M059J (cell line): ENCODE measurements around the gene PLSCR2. TPM values are rescaled to one million over a fixed set of nuclear protein-coding genes. Genes with fewer than 3 reads are reported as not detected.
"Not testable (repeated sequence)": the region's sequence is repeated elsewhere in the genome, so short reads cannot be mapped to it uniquely, and the experiment has no call there.

Experiments used
- DNase-seq: peaks from one replicate; pipeline ENCODE4 v3.0.0-alpha.2; 2012; ENCODE audit warnings: low read depth
- total RNA-seq: library from RNA; depleted of rRNA; stranded (reverse); fragments of >200 nt; shearing (Covaris generic); gene quantifications from 2 replicates; pipeline ENCODE4 v1.2.3, GENCODE V29; 2014; rRNA removed

PLSCR2 gene
- total RNA-seq, 1 experiment from 2014 or later: not detected

DNA sequence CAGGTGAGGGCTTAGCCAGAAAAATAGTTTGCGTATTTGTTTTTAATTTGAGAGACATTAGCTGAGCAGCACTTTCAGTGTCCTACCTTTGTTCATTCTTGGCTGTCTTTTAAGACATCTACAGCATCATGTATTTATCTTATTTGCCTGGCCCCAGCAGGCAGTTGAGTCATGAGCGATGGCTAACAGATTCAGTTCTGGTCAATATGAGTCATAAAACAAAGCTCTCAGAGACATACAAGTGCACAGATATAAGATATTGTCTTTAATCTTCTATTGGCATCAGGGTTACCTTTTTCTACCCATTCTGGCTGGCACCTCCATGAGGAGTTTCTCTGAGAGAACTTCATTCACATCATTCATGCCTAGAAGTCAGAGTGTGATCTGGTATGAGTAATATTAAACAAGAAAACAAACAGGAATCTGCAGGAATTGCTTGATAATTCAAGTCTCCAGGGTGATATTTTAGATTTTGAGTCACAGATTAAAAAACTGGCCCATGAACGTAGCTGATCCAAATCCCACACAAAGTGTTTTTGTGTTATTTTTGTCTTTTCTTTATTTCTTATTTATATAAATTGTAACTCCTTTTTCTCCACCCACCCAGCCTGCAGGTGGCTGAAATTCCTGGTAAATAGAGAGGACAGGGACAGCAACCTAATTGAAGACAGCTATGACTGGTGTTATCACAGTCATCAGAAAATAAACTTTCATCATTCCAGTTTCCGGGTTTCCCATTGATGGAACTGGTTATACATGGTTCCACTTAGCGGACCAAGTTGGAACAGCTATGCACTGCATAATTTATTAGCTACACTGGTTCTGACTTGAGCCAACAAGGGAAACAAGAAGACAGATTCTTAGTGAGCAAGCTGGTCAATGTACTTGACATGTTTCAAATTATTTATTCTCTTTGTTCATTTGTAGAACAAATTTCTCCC is 47.3 kb downstream of the PLSCR2 start:
- peak; percentile 74 for DNase-seq

GRCh38 chr3:146416366-146416765 is 53.0 kb downstream of the PLSCR2 start:
- DNase-seq: no peak

DNA sequence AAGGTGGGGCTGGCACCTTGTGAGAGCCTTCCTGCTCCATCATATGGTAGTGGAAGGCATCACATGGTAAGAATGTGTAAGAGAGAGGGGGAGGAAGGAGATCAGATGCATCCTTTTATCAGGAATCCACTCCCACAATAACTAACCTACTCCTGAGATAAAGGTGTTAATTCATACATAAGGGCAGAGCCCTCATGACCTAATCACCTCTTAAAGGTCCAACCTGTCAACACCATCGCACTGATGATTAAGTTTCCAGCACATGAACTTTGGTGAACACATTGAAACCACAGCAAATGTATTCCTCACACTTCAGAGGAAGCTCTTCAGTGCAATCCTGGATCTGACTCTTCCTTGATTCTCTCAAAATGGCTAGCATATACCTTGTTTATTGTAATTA is 55.4 kb downstream of the PLSCR2 start:
- DNase-seq: no peak

DNA sequence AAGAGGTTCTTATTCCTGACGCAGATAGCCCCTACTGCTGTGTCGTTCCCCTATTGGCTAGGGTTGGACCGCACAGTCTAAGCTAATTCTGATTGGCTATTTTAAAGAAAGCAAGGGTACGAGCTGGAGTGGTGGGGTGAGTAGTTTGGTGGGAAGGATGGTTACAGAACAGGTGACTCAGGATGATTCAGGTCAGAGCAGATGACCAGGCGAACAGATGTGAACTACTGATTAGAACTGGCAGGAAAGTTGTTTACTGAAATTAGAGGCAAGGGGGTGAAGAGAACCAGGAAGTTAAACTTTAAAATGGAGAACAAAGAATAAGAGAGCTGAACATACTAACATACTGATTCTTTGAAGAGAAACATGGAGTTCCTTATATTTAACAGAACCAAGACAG is 56.6 kb downstream of the PLSCR2 start:
- not testable (repeated sequence) for DNase-seq

DNA sequence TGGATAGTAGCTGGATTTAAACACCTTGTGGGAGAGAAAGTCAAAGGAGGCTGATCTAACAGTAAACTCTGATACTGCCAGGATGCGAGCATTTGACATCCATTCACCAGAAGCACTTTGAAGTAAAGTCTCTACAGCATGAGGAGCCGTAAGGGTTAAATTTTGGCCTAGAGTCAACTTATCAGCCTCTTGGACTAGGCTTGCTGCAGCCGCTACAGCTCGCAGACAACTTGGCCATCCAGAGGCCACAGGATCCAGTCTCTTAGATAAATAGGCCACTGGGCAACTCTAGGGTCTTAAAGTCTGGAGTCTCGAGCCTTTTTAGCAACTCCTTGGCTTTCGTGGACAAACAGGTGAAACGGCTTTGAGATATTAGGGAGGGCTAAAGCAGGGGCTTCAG is 61.4 kb downstream of the PLSCR2 start:
- no peak for DNase-seq

GRCh38 chr3:146404436-146404835 is 64.9 kb downstream of the PLSCR2 start:
- peak; percentile 71 for DNase-seq

DNA sequence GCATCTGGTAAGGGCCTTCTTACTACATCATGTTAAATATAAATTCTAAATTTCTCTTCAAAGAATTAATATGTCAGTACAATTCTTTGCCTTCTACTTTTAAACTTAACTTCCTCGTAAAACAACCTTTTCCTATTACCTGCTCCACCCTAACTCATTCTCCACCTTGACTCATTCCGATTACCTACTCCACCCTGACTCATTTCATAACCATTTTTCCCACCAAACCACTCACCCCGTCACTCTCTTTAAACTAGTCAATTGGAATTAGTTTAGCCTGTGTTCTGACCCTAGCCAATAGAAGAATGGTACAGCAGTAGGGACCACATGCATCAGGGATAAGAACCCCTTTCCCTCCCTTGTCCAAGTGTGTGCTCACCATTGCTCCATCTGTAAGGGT is 65.6 kb downstream of the PLSCR2 start:
- peak; percentile 46 for DNase-seq

GRCh38 chr3:146396792-146397191 is 72.6 kb downstream of the PLSCR2 start:
- DNase-seq: no peak

DNA sequence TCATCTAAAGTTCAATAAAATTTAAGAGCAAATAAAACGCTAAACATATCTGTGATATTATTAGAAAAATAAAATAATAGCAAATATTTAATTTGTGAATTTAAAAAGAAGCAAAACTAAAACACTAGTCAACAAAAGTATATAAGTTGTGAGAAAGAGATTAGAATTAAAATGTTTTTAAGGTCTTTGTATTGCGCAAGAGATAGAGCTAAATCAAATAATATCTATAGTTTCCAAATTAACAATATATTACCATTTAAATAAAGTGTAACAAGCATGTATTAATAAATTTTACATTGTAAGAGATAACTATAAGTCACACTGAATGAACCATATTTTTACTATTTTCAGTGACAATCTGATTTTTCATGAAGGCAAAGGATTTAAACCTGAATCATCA is 74.2 kb downstream of the PLSCR2 start:
- no peak for DNase-seq

GRCh38 chr3:146390957-146391356 is 78.4 kb downstream of the PLSCR2 start:
- DNase-seq: peak; percentile 29

DNA sequence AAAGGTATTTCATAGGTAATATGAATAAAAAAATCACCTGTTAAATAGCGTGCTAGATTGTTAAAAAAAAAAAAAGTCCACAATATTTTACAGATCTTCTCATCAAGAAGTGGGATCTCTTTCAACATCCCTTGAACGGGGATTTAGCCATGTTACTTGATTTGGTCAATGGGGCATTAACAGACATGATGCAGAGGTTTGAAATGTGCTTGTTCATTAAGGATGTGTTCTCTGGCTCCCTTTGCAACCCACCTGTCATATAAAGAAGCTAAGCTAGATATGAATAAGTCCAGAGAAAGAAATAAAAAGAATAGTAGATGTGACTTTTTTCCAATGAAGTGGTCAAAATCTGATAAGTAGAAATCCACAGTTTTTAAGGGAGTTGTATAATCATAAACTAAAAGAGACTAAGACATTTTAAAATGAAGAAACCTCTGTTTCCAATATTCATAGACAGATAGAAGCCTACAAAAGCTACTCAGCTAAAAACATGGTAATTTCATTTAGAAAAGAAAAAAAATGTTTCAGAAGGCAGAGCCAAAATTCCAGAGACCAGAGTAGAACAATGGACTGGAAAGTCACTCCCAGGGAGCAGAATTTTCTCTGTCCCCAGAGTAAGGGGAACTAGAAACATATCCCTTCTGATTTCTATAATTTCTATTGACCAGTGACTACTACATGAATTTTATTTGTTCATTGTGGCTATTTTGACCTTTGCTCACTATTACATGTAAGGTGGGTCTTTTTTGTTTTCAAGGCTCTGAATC is 79.2 kb downstream of the PLSCR2 start:
- DNase-seq: no peak

- no peak for DNase-seq
These were observed 81.8 kb downstream of the PLSCR2 start for GRCh38 chr3:146387566-146387965.

- DNase-seq: no peak
These were observed 82.4 kb downstream of the PLSCR2 start for GRCh38 chr3:146386936-146387335.

GRCh38 chr3:146384786-146385185 is 84.6 kb downstream of the PLSCR2 start:
- DNase-seq: no peak

Other genes starting within 250 kb of the PLSCR2 start
- 19.3 and 20.4 TPM in 2 replicates for gene PLSCR4, start 218.5 kb downstream of the PLSCR2 start, total RNA-seq
- gene PLSCR1, start 75.0 kb upstream of the PLSCR2 start, total RNA-seq: 665 and 782 TPM in 2 replicates
- not detected in 2 replicates for gene PLSCR5, start 135.8 kb upstream of the PLSCR2 start, total RNA-seq